Measurements from ENCODE around the gene APOE.

Gene APOE

DNA sequence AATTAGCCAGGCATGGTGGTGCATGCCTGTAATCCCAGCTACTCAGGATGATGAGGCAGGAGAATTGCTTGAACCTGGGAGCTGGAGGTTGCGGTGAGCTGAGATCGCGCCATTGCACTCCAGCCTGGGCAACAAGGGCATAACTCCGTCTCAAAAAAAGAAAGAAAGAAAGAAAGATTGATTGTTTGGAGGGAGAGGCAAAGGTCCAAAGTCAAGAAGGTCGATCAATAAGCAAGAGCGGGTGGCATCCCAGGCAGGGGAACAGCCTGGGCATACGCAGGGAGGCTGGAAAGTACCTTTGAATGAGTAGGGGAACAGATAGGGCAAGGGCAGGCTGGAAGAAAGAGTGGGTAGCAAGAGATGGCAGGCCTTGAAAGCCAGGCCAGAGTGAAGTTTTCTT, 24.5 kb downstream of the APOE start:
- no peak for TF ChIP-seq EZH2phosphoT487 (IDR thresholded peaks at IDR 0.05; ENCODE audit: low read depth)
- Histone ChIP-seq H3K27ac (ENCODE audit: low read length) (no peak overlapping the region), H3K4me2 (ENCODE audit: low read length) (no peak overlapping the region), H2AFZ (ENCODE audit: low read depth, low read length) (no peak overlapping the region), H3K36me3 (replicated peaks; ENCODE audit: low read depth, low read length) (no peaks in the 10 kb centered on the region), H4K20me1 (ENCODE audit: insufficient read depth, low read length) (no peaks in the 10 kb centered on the region), H3K4me3 (ENCODE audit: low read length) (no peak overlapping the region), H3K27me3 (ENCODE audit: low read depth, low read length) (peaks cover 13% of the 10 kb centered on the region), H3K9ac (ENCODE audit: low read length) (no peak overlapping the region), H3K79me2 (ENCODE audit: low read length) (no peaks in the 10 kb centered on the region), H3K4me1 (ENCODE audit: low read length) (no peaks in the 10 kb centered on the region), H3K9me3 (ENCODE audit: insufficient read depth, low read length) (no peaks in the 10 kb centered on the region)

DNA sequence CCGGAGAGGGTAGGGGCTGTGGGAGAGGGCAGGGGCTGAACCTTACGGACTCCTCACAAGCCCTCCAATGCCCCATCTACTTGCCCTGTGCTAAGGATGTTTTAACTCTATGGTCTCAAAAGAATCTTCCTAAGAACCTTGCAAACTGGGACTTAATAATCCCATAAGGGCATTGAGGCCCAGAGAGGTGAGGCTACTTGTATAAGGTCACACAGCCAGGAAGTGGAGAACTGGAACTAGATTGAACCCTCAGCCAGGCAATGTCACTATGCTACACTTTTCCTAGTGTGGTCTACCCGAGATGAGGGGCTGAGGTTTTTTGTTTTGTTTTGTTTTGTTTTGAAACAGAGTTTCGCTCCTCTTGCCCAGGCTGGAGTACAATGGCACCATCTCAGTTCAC, 25.9 kb downstream of the APOE start:
- TF ChIP-seq, protein P1, sequence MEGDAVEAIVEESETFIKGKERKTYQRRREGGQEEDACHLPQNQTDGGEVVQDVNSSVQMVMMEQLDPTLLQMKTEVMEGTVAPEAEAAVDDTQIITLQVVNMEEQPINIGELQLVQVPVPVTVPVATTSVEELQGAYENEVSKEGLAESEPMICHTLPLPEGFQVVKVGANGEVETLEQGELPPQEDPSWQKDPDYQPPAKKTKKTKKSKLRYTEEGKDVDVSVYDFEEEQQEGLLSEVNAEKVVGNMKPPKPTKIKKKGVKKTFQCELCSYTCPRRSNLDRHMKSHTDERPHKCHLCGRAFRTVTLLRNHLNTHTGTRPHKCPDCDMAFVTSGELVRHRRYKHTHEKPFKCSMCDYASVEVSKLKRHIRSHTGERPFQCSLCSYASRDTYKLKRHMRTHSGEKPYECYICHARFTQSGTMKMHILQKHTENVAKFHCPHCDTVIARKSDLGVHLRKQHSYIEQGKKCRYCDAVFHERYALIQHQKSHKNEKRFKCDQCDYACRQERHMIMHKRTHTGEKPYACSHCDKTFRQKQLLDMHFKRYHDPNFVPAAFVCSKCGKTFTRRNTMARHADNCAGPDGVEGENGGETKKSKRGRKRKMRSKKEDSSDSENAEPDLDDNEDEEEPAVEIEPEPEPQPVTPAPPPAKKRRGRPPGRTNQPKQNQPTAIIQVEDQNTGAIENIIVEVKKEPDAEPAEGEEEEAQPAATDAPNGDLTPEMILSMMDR (IDR thresholded peaks at IDR 0.05; ENCODE audit: low read depth, low read length), result no peak
- no peak for TF ChIP-seq EZH2phosphoT487 (IDR thresholded peaks at IDR 0.05; ENCODE audit: low read depth)
- Histone ChIP-seq H3K36me3 (replicated peaks; ENCODE audit: low read depth, low read length) (no peaks in the 10 kb centered on the region), H3K4me2 (ENCODE audit: low read length) (no peak overlapping the region), H3K27ac (ENCODE audit: low read length) (no peak overlapping the region), H4K20me1 (ENCODE audit: insufficient read depth, low read length) (no peaks in the 10 kb centered on the region), H3K4me1 (ENCODE audit: low read length) (no peaks in the 10 kb centered on the region), H3K79me2 (ENCODE audit: low read length) (no peaks in the 10 kb centered on the region), H3K27me3 (ENCODE audit: low read depth, low read length) (0 out of 2 replicates have a peak, but pooled peaks cover 4% of the 10 kb centered on the region), H3K9ac (ENCODE audit: low read length) (no peak overlapping the region), H3K9me3 (ENCODE audit: insufficient read depth, low read length) (no peaks in the 10 kb centered on the region), H3K4me3 (ENCODE audit: low read length) (no peak overlapping the region), H2AFZ (ENCODE audit: low read depth, low read length) (no peak overlapping the region)

DNA sequence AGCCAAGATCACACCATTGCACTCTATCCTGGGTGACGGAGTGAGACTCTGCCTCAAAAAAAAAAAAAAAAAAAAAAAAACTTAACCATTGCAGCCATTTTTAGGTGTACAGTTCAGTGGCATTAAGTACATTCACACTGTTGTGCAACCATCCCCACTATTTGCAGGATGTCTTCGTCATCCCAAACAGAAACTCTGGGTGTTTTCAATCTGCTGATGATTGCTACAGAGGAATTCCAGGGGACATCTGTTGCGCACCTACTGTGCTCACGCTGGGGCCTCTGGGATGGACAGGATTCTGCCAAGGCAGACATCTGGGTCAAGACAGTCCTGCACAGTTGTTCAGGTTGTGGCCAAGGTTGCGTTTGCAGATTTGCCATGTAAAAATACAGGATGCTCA, 34.1 kb downstream of the APOE start:
- Histone ChIP-seq H2AFZ (ENCODE audit: low read depth, low read length) (no peak overlapping the region), H3K4me1 (ENCODE audit: low read length) (peaks cover 5% of the 10 kb centered on the region; the same call in 1 of the 2 replicates), H4K20me1 (ENCODE audit: insufficient read depth, low read length) (no peaks in the 10 kb centered on the region), H3K36me3 (replicated peaks; ENCODE audit: low read depth, low read length) (no peaks in the 10 kb centered on the region), H3K4me3 (ENCODE audit: low read length) (no peak overlapping the region), H3K9ac (ENCODE audit: low read length) (no peak overlapping the region), H3K27ac (ENCODE audit: low read length) (no peak overlapping the region), H3K9me3 (ENCODE audit: insufficient read depth, low read length) (no peaks in the 10 kb centered on the region), H3K4me2 (ENCODE audit: low read length) (no peak overlapping the region), H3K79me2 (ENCODE audit: low read length) (no peaks in the 10 kb centered on the region), H3K27me3 (ENCODE audit: low read depth, low read length) (0 out of 2 replicates have a peak, but pooled peaks cover 3% of the 10 kb centered on the region)
- TF ChIP-seq, protein P1 (IDR thresholded peaks at IDR 0.05; ENCODE audit: low read depth, low read length), result no peak
- no peak for TF ChIP-seq EZH2phosphoT487 (IDR thresholded peaks at IDR 0.05; ENCODE audit: low read depth)

DNA sequence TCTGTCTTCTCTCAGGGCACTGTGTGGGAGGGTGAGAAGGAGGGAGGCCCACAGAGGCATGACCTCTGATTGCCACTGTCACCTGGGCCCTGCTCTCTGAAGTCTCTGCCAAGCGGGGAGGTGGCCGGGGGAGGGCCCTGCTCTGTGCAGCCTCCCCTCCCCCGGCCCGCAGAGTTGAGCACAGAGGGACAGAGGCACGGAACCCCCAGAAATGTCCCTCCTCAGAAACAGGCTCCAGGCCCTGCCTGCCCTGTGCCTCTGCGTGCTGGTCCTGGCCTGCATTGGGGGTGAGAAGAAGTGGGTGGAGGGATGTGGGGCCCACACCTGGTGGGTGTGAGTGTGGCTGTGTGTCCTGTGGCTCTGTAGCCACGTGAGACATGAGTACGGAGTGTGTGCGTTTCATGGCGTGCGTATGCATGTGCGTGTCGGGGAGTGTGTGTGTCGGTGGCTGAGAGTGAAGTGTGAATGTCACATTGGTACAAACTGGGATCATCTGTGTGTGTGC, 36.5 kb downstream of the APOE start, which contains the start of gene APOC4:
APOC4 (plus strand) TSS at position 171 of the 505 bp plus-strand sequence; CDS start at position 212, 41 bp downstream.
- Histone ChIP-seq H3K36me3 (replicated peaks; ENCODE audit: low read depth, low read length) (no peaks in the 10 kb centered on the region), H3K4me3 (ENCODE audit: low read length) (no peak within 1 kb of the TSS), H4K20me1 (ENCODE audit: insufficient read depth, low read length) (no peaks in the 10 kb centered on the region), H3K4me1 (ENCODE audit: low read length) (peaks cover 5% of the 10 kb centered on the region; the same call in 1 of the 2 replicates), H3K9ac (ENCODE audit: low read length) (no peak within 1 kb of the TSS), H3K27me3 (ENCODE audit: low read depth, low read length) (no peaks in the 10 kb centered on the region), H3K4me2 (ENCODE audit: low read length) (no peak within 1 kb of the TSS), H3K9me3 (ENCODE audit: insufficient read depth, low read length) (no peaks in the 10 kb centered on the region), H3K79me2 (ENCODE audit: low read length) (no peaks in the 10 kb centered on the region), H2AFZ (ENCODE audit: low read depth, low read length) (no peak within 1 kb of the TSS), H3K27ac (ENCODE audit: low read length) (no peak within 1 kb of the TSS)
- TF ChIP-seq, protein P1 (IDR thresholded peaks at IDR 0.05; ENCODE audit: low read depth, low read length), result no peak
- no peak for TF ChIP-seq EZH2phosphoT487 (IDR thresholded peaks at IDR 0.05; ENCODE audit: low read depth)
